GM12878 (cell line): ENCODE data around the gene SYNM. TPM values are rescaled to one million over a fixed set of nuclear protein-coding genes. Genes with fewer than 3 reads are reported as not detected.

Source experiments
- ATAC-seq: fragments of 200-7000 bp; cut with Tn5 transposase; 3 replicates; pipeline ENCODE4 v1.9.1; 2020; ENCODE audit warnings: mild to moderate bottlenecking, moderate library complexity
- BruUV-seq: library from RNA; stranded (reverse); fragments of 400-500 nt; replicated peaks from 2 replicates; lab custom pipeline; 2021; lab: Mats Ljungman, UMichigan
- CTCF ChIA-PET: fragments of 300-600 bp; sonication (Branson Sonifier 250); formaldehyde crosslinking; extraction: SDS; loops from one replicate; lab custom pipeline; 2021; ENCODE audit warnings: inconsistent platforms; lab: Yijun Ruan, JAX
- POLR2A ChIA-PET: fragments of 350-600 bp; formaldehyde crosslinking; extraction: SDS; loops from one replicate; lab custom pipeline; 2021; ENCODE audit warnings: inconsistent platforms; lab: Charles Lee
- RAD21 ChIA-PET: fragments of 300-600 bp; sonication (Branson Sonifier 250); formaldehyde crosslinking; loops from one replicate; lab custom pipeline; 2023; ENCODE audit warnings: antibody characterized with exemption; ENCODE audit not compliant: unreplicated experiment; lab: Charles Lee
- SMC1A ChIA-PET: fragments of 300-600 bp; sonication (Branson Sonifier 250); formaldehyde crosslinking; loops from one replicate; lab custom pipeline; 2023; ENCODE audit not compliant: unreplicated experiment, uncharacterized antibody; lab: Charles Lee
- DNase-seq: peaks from one replicate; pipeline ENCODE4 v3.0.0-alpha.2; 2011; ENCODE audit warnings: low read depth, low spot score
- FAIRE-seq: peaks from 3 replicates; lab custom pipeline; 2011; peaks lifted over from hg19 to GRCh38; lab: Jason Lieb, UNC
- H2AFZ ChIP-seq: 2 replicates; pipeline ENCODE4 v1.6.0; 2011; ENCODE audit warnings: low read depth, low read length, control low read depth; ENCODE audit not compliant: control insufficient read depth
- H3K27ac ChIP-seq: 2 replicates; pipeline ENCODE4 v1.5.1; 2011; ENCODE audit warnings: control low read depth; ENCODE audit not compliant: control insufficient read depth, insufficient read depth
- H3K27me3 ChIP-seq, 2 experiments: replicated peaks in 1 of 2; 2 replicates each; pipeline versions ENCODE4 v1.6.0 to v1.6.1; 2011; ENCODE audit warnings: low read length in 1 of 2; ENCODE audit not compliant: control insufficient read depth in 2 of 2, insufficient read depth in 2 of 2
- H3K36me3 ChIP-seq, 2 experiments: 2 replicates each; pipeline ENCODE4 v1.5.1; 2011; ENCODE audit warnings: low read length in 1 of 2; ENCODE audit not compliant: control insufficient read depth in 2 of 2, insufficient read depth in 2 of 2
- H3K4me1 ChIP-seq: 2 replicates; pipeline ENCODE4 v1.6.1; 2011; ENCODE audit warnings: mild to moderate bottlenecking, low read length, moderate library complexity, mixed read lengths; ENCODE audit not compliant: control insufficient read depth, insufficient read depth
- H3K4me2 ChIP-seq: 2 replicates; pipeline ENCODE4 v1.6.0; 2011; ENCODE audit warnings: control low read depth; ENCODE audit not compliant: control insufficient read depth, insufficient read depth
- H3K4me3 ChIP-seq: fragments of 200-600 bp; sonication (generic); 2 replicates; pipeline ENCODE4 v1.5.1; 2016
- H3K79me2 ChIP-seq: 2 replicates; pipeline ENCODE4 v1.6.0; 2011; ENCODE audit warnings: low read length; ENCODE audit not compliant: control insufficient read depth, insufficient read depth
- H3K9ac ChIP-seq: 2 replicates; pipeline ENCODE4 v1.8.0; 2011; ENCODE audit warnings: low read length, control low read depth, mixed read lengths; ENCODE audit not compliant: control insufficient read depth, insufficient read depth
- H3K9me3 ChIP-seq: replicated peaks from 3 replicates; pipeline ENCODE4 v1.5.1; 2011; ENCODE audit warnings: mild to moderate bottlenecking, low read length; ENCODE audit not compliant: control insufficient read depth, insufficient read depth
- H4K20me1 ChIP-seq: 2 replicates; pipeline ENCODE4 v1.6.0; 2011; ENCODE audit not compliant: control insufficient read depth, insufficient read depth
- HSF1 ChIP-seq: fragments of 150-350 bp; IDR thresholded peaks from 2 replicates; pipeline ENCODE4 v1.6.1; 2014; ENCODE audit warnings: mild to moderate bottlenecking, low read depth, low read length
- PKNOX1 ChIP-seq: fragments of 450-650 bp; IDR thresholded peaks from 2 replicates; pipeline ENCODE4 v1.6.1; 2016; ENCODE audit warnings: mild to moderate bottlenecking
- WGBS: methylation state at CpG from one replicate; pipeline ENCODE4 v1.1.6; 2016; ENCODE audit warnings: low lambda C conversion rate; ENCODE audit not compliant: insufficient replicate concordance, insufficient coverage; ENCODE audit errors: missing lambda C conversion rate; 5-methylcytosine and 5-hydroxymethylcytosine counted together
- in situ Hi-C: fragments of 300-500 bp; cut with MboI; formaldehyde crosslinking; loops from 9 replicates; pipeline ENCODE4 v1.14.3; 2018; ENCODE audit warnings: mixed read lengths
- intact Hi-C: fragments of 100-400 bp; cut with micrococcal nuclease; formaldehyde crosslinking; loops from one replicate; pipeline ENCODE4 v1.14.2; 2022; ENCODE audit not compliant: unreplicated experiment
- polyA plus RNA-seq, 11 experiments: library from polyadenylated mRNA; depleted of rRNA in 4 of 11; unstranded in 6 of 11; stranded (reverse) in 5 of 11; fragments of >200 nt; fragmentation: Nextera tagmentation in 4 of 11; fragmentation: Illumina TruSeq in 1 of 11; extraction: Ambion mirVana in 4 of 11; extraction: Trizol in 1 of 11; gene quantifications; 1 replicate in 1 of 11; 2 replicates in 10 of 11; pipeline versions ENCODE4 v1.2.1 to v1.2.3, GENCODE V29; 2011 to 2016; ENCODE audit warnings: inconsistent platforms in 2 of 11, missing spikeins in 2 of 11, low read depth in 1 of 11
- total RNA-seq, 4 experiments: library from RNA; depleted of rRNA in 3 of 4; stranded (reverse); fragments of >200 nt in 3 of 4; fragmentation: Illumina TruSeq in 1 of 4; extraction: Trizol in 1 of 4; gene quantifications; 2 replicates each; pipeline versions ENCODE4 v1.2.1 to v1.2.3, GENCODE V29; 2013 to 2021

The SYNM gene
- total and polyA plus RNA-seq, 10 of the 15 experiments (the other 5 are each of a cell fraction or from before 2014, with no cell fraction given), result 0.05 to 1.1 (median 0.89) TPM; not detected in 1

GRCh38 chr15:99096173-99096893 lies 8.5 kb upstream of the SYNM start:
- Histone ChIP-seq H3K9ac (no peak overlapping the region), H2AFZ (no peak overlapping the region)
- no peak for TF ChIP-seq HSF1
- TF ChIP-seq PKNOX1, result no peak
- TF ChIP-seq, all 136 proteins: peak for 0
- BruUV-seq, result no TSS peak
- FAIRE-seq (no peak), DNase-seq (no peak), ATAC-seq (no peak)
- no peaks in the 10 kb centered on the region for H3K36me3 ChIP-seq
- peaks cover 0 to 11% of the 10 kb centered on the region in 2 experiments; a peak in 2 of 4 replicates for H3K27me3 ChIP-seq
- no peaks in the 10 kb centered on the region for H3K79me2 ChIP-seq
- WGBS, result 62% methylated on average over 11 of the region's 11 CpGs
- ChIA-PET CTCF (interaction anchor here (1.7 to 6.7 kb wide), 2 partner anchors 34 to 115 kb away, joined by 3 to 111 read pairs; no protein-coding TSS in a partner anchor), RAD21 (no interaction called here), POLR2A (no interaction called here), SMC1A (interaction anchor here (2.3 kb wide), 1 partner anchor 20 kb away, joined by 8 read pairs; no protein-coding TSS in a partner anchor)
- H3K9me3 ChIP-seq, result no peaks in the 10 kb centered on the region
- H3K27ac ChIP-seq, result no peak overlapping the region
- in situ Hi-C loops (loop anchor here (5.0 kb wide), 1 partner anchor 116 kb away; no protein-coding TSS in a partner anchor), intact Hi-C loops (no loop called here)
- no peak overlapping the region for H3K4me2 ChIP-seq
- no peak overlapping the region for H3K4me3 ChIP-seq
- H4K20me1 ChIP-seq, result no peaks in the 10 kb centered on the region
- H3K4me1 ChIP-seq, result no peaks in the 10 kb centered on the region; the same call in 1 of the 2 replicates
